Sciatic nerve (tissue), 2 donors: ENCODE measurements around the gene FOXN4. TPM values are rescaled to one million over a fixed set of nuclear protein-coding genes. Genes with fewer than 3 reads are reported as not detected.
"Not testable (repeated sequence)": the region's sequence is repeated elsewhere in the genome, so short reads cannot be mapped to it uniquely, and the experiment has no call there.

Source experiments
- ATAC-seq: fragments of 200-7000 bp; cut with Tn5 transposase; one replicate; pipeline ENCODE4 v1.9.1; 2020; ENCODE audit warnings: mild to moderate bottlenecking, moderate library complexity
- DNase-seq: peaks from one replicate; pipeline ENCODE4 v3.0.0-alpha.2; 2020; ENCODE audit warnings: low spot score
- intact Hi-C: fragments of 100-400 bp; cut with DNase I; formaldehyde crosslinking; loops from one replicate; pipeline ENCODE4 v1.14.2; 2022
- total RNA-seq: library from RNA; stranded (reverse); fragmentation: NEBNext Ultra II Directional; extraction: Animal tissue kit (Norgen Biotek cat#: 25700); gene quantifications from one replicate; pipeline ENCODE4 v1.2.1, GENCODE V29; 2021
- donor health status: DM: no; HTN: no; CAD: no.
- donor health status: DM: no; HTN: no; CAD: no.

FOXN4 gene, protein sequence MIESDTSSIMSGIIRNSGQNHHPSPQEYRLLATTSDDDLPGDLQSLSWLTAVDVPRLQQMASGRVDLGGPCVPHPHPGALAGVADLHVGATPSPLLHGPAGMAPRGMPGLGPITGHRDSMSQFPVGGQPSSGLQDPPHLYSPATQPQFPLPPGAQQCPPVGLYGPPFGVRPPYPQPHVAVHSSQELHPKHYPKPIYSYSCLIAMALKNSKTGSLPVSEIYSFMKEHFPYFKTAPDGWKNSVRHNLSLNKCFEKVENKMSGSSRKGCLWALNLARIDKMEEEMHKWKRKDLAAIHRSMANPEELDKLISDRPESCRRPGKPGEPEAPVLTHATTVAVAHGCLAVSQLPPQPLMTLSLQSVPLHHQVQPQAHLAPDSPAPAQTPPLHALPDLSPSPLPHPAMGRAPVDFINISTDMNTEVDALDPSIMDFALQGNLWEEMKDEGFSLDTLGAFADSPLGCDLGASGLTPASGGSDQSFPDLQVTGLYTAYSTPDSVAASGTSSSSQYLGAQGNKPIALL
- total RNA-seq: not detected

DNA sequence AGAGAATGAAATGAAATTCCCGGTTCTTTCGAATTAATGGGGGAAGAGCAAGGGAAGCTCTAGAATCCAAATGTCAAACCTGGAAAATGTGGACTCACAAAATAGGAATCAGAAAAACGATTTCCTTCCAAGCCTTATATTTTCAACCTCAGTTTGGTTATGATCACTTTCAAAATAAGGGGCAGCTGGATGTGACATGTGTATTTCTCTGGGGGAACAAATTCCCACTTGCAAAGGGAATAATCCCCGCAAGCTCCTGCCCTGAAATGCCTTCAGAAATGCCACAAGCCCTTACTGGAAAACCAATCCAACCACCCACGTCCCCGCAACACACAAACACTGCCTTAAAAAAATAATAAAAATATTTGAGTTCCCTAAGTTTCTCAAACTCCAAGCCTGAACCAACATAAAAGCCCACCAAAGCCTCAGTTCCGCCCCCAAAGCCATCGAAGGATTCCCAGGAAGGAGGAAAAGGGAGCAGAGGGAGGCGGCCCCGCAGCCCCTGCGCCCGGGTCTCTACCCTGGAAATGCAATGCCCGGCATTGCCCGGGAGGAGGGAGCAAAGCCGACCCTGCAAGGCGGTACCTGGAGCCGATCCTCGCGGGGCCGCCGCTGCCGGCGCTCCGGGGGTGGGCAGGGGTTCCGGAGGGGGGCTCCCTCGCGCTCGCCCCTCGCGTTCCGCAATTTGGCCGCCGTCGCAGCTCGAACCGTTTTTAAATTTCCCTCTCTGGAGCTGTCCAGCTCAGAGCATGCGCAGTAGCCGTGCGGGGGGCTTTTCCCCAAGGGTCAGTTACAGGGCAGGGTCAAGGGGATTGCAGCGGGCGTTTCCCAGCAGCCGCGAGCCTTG lies at the start of gene FOXN4:
Gene FOXN4 (minus strand): TSS at position 751 of the 847 bp plus-strand sequence. CDS start 963 bp downstream, outside the sequence.
- intact Hi-C loops: no loop called here
- DNase-seq: no peak
- ATAC-seq: no peak

DNA sequence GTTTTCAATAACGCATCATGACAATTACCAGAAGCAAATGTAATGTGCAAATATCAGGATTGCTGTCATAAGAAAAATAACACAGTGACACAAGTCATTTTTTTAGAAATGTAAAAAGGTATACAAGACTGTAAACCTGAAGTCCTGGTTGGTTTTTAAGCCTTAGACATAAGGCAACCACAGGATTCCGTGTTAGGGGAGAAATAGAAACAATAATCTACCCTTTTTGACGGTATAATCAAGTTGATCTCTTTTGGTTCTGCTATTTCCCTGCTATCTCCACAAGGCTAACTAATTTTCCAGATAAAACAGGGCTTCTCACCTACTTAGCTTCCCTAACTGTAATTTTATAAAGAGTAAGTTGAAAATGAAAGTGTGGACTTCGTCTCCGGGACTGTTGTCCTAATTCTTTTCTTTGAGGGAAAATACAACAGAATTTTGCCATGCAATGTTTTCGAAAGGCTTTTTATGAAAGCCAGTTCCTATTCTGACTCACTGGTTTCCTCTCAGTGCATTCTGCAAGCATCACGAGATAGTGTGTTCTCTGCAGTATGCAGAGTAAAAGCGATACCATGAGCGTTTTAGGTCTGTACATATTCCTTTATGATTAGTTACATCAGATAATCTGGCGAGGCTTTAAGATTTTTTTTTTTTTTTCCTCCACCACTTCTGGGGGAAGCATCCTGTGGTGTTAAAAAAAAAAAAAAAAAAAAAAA lies 49.2 kb upstream of the FOXN4 start:
- ATAC-seq (no peak), DNase-seq (no peak)
- intact Hi-C loops: no loop called here

DNA sequence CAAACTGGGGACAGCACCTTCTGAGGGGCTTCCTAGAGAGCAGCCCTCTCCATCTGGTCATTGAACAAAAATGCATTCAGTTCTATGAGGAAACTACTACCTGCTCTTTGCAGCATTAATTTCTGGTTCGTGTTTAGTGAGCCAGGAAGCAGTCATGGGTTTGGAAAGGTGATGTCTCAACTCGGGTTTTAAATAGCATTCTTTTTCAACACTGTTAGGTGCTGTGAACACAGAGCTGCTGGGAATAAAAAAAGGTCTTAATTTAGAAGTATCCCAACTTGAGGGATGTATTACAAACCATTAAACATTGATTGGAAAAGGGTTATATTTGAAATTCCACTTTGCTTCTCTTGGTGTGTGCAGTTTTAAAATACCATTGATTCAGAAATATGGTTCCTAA lies 47.9 kb upstream of the FOXN4 start:
- intact Hi-C loops: no loop called here
- ATAC-seq: no peak
- no peak for DNase-seq

DNA sequence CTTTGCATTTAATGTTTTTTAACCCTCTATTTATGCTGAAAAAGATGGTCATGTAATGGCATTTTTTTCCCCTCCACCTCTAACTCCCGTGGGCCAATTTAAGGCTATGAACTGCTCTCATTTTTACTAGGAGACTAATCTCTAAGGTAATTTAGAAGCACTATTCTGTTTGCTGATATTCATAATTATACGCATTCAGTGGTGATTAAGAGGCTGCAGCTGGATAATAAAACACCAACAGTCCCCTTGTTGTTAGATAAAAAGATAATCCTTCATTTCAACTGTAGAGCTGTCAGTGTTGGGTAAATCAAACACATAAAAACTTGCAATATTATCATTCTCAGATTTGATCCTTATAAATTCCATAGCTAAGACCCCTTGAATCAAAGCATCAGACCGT lies 47.5 kb upstream of the FOXN4 start:
- intact Hi-C loops: no loop called here
- DNase-seq (no peak), ATAC-seq (no peak)

DNA sequence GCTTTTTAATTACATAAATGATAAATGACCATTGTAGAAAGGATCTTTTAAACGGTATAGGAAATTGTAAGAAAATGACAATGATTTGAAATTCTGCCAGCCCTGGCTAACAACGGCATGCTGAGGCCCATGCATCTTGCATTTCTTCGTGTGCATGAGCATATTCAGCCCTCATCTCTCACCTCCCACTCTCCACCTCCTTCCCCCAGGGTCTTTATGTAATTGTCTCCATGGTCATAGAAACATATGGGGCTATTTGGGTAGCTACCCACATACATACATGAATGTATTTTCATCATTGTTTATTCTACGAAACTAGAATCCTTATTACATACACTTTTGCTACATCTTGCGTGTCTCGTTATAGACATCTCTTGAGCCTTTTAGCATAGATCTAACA lies 43.1 kb upstream of the FOXN4 start:
- intact Hi-C loops: no loop called here
- no peak for DNase-seq
- no peak for ATAC-seq

DNA sequence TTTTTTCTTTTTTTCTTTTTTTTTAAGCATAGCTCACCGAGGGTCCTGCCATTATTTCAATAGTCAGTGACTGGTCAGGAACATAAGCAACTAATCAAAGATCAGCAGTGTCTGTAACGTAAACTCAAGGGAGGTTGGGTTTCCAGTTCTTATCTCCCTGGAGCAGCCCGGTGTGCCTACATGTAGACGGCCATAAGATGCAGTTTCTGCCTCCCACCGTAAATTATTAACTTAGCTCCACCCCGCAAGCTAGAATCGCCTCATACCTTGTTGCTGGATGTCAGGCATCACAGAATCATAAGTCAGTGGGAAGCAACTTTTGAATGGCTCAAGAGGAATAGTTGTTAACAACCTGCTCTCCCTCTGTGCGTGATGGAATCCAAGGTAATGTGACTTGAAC lies 38.5 kb upstream of the FOXN4 start, which contains the start of gene MYO1H:
Gene MYO1H (plus strand): TSS at position 312 of the 400 bp plus-strand sequence. CDS start 61 bp downstream, at position 373.
- ATAC-seq (no peak), DNase-seq (no peak)
- intact Hi-C loops: no loop called here

DNA sequence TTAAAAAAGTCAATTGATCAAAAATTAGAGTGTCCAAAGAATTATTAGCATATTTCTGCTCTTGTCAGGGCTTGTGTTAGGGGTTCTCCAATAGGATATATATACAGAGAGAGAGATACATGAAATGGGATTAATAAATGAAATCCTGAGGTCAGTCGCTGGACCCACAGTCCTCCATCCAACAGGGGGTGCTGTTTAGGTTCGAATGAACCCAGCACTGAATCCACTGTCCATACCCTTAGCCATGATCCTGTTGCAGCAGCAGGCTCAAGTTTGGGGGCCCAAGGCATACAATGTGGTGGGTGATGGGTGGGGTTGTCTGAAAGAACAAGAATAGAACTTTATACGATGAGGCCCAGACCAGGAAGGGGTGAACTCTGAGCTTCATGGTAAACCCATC lies 37.8 kb upstream of the FOXN4 start:
- intact Hi-C loops: no loop called here
- ATAC-seq (no peak), DNase-seq (no peak)

DNA sequence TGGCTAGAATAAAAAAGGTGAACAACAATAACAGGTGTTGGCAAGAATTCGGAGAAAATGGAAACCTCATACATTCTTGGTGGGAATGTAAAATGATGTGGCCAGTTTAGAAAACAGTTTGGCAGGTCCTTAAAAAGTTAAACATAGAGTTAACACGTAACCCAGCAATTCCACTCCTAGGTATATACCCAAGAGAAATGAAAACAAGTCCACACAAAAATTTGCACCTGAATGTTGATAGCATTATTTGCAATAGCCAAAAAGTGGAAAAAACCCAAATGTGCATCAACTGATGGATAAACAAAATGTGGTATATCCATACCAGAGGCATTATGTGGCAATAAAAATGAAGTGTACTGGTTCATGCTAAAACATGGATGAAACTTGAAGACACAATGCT lies 36.3 kb upstream of the FOXN4 start:
- no peak for DNase-seq
- ATAC-seq: no peak
- intact Hi-C loops: no loop called here

DNA sequence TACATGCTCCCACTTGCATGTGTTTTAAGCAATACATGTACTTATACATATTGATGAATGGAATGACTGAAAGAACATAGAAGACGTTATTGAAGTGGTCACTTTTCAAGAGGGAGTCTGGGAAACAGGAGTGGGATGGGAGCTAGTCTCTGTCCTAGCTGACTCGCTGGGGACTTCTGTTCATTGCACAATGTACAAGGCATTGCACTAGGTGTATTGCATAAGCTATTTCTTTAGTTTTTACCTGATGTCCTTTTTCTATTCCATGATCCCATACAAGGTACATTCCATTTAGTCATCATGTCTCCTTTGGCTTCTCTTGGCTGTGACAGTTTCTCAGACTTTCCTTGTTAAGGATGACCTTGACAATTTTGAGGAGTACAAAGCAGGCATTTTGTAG lies 34.6 kb upstream of the FOXN4 start:
- ATAC-seq (no peak), DNase-seq (no peak)
- intact Hi-C loops: no loop called here

DNA sequence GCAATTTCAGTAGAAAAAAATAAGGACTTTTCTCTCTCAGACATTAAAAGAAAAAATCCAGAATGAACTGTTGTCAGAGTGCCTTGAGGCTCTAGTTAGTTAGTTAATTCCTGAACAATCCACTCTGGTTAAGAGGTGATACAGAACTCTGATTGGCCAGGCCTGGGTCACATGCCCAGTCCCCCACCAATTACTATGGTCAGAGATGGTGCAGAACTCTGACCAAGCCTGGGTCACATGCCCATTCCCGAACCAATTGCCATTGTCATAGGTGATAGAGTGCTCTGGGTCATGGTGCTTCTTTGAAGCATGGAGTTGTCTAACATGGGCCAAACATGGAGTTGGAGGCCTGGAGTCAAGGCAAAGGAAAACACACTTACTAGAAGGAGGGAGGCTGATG lies 27.5 kb upstream of the FOXN4 start:
- ATAC-seq (no peak), DNase-seq (no peak)
- intact Hi-C loops: no loop called here

DNA sequence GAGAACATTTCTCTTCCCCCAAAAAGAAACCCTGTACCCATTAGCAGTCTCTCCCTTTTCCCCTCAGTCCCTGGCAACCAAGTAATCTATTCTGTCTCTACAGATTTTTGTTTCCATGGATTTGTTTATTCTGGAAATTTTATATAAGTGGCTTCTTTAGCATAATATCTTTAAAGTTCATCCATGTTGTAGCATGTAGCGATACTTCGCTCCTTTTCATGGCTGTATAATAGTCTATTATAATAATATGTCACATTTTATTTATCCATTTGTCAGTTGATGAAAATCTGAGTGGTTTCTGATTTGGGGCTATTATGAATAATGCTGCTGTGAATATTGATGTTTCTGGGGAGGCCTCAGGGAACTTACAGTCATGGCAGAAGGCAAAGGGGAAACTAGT lies 25.8 kb upstream of the FOXN4 start:
- intact Hi-C loops: no loop called here
- DNase-seq: no peak
- no peak for ATAC-seq

DNA sequence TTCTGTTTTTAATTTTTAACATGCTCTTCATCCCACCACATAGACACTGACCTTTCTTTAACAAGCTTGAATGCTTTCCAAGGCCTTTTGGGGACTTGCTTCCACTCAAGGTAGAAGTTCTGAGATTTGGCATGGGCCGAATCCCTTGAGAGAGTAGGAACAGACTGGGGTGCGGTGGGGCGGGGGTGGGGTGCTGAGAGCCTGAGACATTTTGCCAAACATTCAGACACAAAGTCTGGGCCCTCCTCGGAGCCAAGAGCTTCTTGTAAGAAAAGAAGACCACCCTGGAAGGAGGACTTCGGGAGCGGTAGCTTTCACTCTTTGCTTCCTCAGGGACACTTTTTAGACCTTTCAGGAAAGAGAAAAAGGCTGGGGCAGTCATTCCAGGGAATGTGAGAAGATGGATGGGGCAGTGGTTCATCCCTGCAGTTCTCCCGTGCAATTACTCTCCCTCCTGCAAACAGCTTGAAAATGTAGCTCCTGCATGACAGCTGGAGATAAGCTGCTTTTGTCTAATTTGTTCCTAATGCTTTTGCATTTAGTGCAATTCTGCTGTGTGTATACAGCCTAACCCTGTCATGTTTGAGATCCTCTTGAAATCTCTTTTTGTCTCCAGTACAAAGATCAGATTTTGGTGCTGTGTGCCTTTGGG lies 22.3 kb upstream of the FOXN4 start:
- no peak for DNase-seq

DNA sequence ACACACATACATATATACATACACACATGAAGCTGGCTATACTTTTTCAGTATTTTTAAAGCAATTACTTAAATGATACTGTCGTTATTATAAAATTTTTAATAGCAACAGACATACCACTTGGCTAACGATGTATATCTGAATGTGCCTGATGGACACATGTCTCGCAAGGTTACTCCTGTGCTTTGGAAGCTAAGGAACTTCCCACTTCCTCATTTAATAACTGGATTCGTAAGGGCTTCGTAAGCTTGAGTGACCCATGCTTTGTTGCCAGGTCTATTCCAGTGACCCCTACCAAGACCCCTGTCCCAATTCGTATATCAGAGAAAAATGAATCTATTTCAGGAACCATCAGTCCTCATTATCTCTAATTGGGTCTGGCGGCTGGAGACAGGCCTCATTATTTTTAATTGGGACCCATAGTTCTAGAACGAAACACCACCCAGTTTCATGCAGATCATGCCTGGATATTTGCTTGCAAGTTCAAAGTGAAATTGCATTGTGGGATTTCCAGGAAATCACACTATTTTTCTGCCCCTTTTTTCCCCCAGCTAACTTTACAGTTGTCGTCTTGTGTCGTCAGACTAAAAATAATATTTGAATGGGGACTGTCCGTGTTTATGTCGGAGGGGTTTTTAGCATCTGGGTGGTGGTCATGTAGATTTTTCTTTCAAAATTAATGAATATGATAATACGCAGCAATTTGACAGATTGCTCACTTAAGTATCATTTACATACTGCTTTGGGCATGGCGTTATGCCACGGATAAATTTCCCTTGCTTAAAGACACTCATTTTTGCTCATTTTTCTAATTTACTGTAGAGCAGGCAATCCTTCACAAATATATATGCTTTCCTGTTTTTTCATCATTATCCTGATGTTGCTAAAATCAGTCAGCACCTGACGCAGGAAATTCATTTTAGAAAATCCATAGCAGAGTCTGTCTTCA lies 21.5 kb upstream of the FOXN4 start:
- no peak for DNase-seq
- intact Hi-C loops: no loop called here
- ATAC-seq: no peak

More for the DNA sequence above, 22.3 kb upstream of the FOXN4 start:
- intact Hi-C loops: no loop called here
- ATAC-seq: no peak

DNA sequence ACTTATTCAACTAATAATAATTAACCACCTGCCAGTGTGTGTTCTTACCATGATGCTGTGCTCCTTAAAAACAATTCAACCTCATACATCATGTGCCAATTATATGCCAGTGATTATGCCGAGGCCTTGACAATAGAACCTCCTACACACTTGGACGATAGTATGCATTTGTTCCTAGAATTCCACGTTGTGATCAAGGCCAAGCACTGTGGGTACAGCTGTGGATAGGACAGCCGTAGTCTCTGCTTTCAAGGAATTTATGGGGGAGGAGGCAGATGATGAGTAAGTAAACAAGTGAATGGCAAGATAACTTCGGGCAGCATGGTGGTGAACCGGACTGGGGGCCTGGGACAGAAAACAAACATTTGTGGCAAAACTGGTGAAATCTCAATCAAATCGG lies 20.6 kb upstream of the FOXN4 start:
- DNase-seq (no peak), ATAC-seq (no peak)
- intact Hi-C loops: no loop called here

DNA sequence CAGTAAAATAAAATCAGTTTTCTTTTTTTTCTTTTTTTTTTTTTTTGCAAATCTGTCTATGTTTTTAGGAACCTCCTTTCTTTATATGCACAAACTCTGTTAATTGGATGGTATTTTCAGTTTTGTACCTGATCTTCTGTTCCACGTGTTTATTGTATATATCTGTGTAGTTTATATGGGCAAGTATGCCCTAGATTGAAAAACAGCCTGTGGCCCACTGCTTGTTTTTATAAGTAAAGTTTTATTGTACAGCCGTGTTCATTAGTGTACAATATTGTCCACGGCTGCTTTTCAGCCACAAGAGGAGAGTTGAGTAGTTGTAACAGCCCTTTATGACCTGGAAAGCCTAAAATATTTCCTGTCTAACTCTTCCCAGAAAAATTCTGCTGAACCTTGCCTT lies 19.9 kb upstream of the FOXN4 start:
- DNase-seq: no peak
- intact Hi-C loops: no loop called here
- ATAC-seq: no peak

DNA sequence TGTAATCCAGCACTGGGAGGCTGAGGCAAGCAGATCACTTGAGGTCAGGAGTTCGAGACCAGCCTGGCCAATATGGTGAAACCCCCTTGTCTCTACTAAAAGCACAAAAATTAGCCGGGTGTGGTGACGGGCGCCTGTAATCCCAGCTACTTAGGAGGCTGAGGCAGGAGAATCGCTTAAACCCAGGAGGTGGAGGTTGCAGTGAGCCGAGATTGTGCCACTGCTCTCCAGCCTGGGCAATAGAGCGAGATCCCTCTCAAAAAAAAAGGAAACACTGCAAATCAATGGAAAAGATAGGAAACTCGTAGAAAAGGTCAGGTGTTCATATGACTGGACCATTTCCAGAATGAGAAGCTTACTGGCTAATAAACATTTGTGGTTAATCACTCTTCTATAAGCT lies 12.2 kb upstream of the FOXN4 start:
- ATAC-seq, DNase-seq, intact Hi-C loops: not testable (repeated sequence)

DNA sequence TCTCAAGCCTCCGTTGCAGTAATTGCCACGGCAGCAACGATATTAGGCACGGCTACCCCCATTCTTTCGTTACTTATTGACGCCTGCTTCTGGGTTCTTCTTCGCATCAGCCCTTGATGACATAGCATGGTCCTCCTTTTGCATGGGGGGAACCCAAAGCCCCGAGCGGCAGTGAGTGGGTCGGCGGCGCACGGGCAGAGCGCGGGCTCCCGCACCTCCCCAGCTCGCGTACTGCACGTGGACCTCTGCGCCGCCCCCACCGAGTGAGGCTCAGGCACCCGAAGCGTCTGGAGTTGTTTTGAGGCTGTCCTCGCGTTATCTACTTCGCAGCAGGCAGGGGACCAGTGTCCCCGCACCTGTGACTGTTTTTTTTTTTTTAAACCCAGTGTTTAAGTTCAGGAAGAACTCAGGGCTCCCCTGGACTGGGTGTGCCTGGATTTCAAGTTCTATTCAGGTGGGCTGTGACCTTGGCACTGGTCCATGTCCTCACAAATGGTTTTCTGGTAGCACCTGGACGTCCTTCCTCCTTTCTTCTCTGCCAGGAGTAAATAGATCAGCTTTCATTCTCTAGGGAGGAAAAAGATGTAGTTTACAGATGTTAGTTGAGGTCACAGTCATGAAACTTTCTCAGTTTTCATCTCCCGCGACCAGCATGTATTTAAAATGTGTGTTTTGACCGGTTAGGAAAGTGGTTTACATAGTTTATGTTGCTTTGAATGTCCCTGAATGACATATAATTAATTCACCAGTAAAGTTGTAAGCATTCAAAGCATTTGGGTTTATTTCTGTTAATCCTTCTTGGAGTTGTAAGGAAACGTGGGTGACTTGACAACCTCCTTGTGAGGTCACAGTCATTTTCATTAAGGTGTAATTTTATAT lies 1.4 kb upstream of the FOXN4 start:
- intact Hi-C loops: no loop called here
- DNase-seq (no peak), ATAC-seq (peak; percentile 52)
